Body of pancreas (tissue), 4 donors: ENCODE measurements around the gene RNF112. TPM values are rescaled to one million over a fixed set of nuclear protein-coding genes. Genes with fewer than 3 reads are reported as not detected.

Source experiments
- ATAC-seq: fragments of 150-250 bp; one replicate; pipeline ENCODE4 v1.9.1; 2016
- DNase-seq, 4 donors: peaks; one replicate each; pipeline ENCODE4 v3.0.0-alpha.2; 2019
- H3K27ac ChIP-seq, 4 donors: fragments of 200-600 bp; sonication (generic); 1 replicate in 3 of 4; 2 replicates in 1 of 4; pipeline versions ENCODE4 v1.5.1 to v1.6.1; 2016 to 2019; ENCODE audit warnings: mild to moderate bottlenecking in 1 of 4, mixed read lengths in 1 of 4, moderate library complexity in 1 of 4
- H3K27me3 ChIP-seq, 2 donors: fragments of 200-600 bp; sonication (generic); one replicate each; pipeline ENCODE4 v1.6.0; 2016; ENCODE audit warnings: mild to moderate bottlenecking in 1 of 2
- H3K36me3 ChIP-seq, 2 donors: fragments of 200-600 bp; sonication (generic); replicated peaks in 1 of 2; 2 replicates each; pipeline ENCODE4 v1.5.1; 2016; ENCODE audit warnings: low read depth in 2 of 2; ENCODE audit not compliant: insufficient read depth in 1 of 2
- H3K4me1 ChIP-seq: fragments of 200-600 bp; sonication (generic); one replicate; pipeline ENCODE4 v1.6.0; 2016
- H3K4me3 ChIP-seq, 2 donors: fragments of 200-600 bp; sonication (generic); 1 replicate in 1 of 2; 2 replicates in 1 of 2; pipeline ENCODE4 v1.5.1; 2016 to 2019
- H3K9me3 ChIP-seq, 3 donors: fragments of 200-600 bp; sonication (generic); 1 replicate in 2 of 3; 2 replicates in 1 of 3; pipeline ENCODE4 v1.5.1; 2016
- POLR2A ChIP-seq, 3 donors: fragments of 450-650 bp; IDR thresholded peaks; one replicate each; pipeline ENCODE4 v1.6.1; 2016; ENCODE audit warnings: antibody characterized with exemption in 3 of 3, mild to moderate bottlenecking in 2 of 3
- WGBS, 2 donors: methylation state at CpG; one replicate each; pipeline ENCODE4 v1.1.5; 2017; 5-methylcytosine and 5-hydroxymethylcytosine counted together
- intact Hi-C: fragments of 100-400 bp; cut with DNase I; formaldehyde crosslinking; loops from one replicate; pipeline ENCODE4 v1.15.1; 2023
- total RNA-seq, 2 donors: library from RNA; depleted of rRNA; stranded (reverse); fragments of >200 nt; gene quantifications; one replicate each; pipeline ENCODE4 v1.1.0, GENCODE V29; 2016
- TF ChIP-seq, protein P1 (sequence below), 7 experiments: fragments of 450-650 bp in 4 of 7; fragments of 200-600 bp in 3 of 7; sonication (generic) in 3 of 7; IDR thresholded peaks; one replicate each; pipeline ENCODE4 v1.5.1; 2016 to 2019; ENCODE audit warnings: antibody characterized with exemption in 7 of 7

The RNF112 gene
- total RNA-seq, 2 donors from 2014 or later: 0.52 to 5.9 TPM

DNA sequence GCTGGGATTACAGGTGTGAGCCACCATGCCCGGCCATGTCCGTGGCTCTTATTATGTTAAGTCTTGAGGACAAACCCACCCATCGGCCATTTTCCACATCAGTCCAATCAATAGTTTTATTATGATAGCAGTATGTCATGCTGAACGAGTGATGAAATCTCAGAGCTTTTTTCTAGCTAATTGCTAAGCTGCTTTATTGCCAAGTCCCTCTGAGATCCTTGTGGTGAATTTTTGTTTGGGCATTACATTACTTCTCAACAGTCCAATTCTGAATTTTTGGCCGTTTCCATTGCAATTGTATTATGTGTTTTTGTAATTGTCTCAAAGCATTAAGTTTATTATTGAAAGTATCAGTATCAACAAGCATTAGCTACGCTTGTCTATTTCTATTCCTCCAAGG lies 10.9 kb downstream of the RNF112 start:
- no peak for ATAC-seq
- H3K4me3 ChIP-seq: no peak overlapping the region
- 64 to 69% methylated on average over 6 of the region's 6 CpGs for WGBS, 2 donors
- no peak for DNase-seq
- H3K27ac ChIP-seq: no peak overlapping the region
- H3K27me3 ChIP-seq: no peaks in the 10 kb centered on the region
- no peaks in the 10 kb centered on the region for H3K9me3 ChIP-seq
- intact Hi-C loops: no loop called here
- TF ChIP-seq POLR2A (IDR thresholded peaks at IDR 0.05): no peak
- TF ChIP-seq, protein P1, sequence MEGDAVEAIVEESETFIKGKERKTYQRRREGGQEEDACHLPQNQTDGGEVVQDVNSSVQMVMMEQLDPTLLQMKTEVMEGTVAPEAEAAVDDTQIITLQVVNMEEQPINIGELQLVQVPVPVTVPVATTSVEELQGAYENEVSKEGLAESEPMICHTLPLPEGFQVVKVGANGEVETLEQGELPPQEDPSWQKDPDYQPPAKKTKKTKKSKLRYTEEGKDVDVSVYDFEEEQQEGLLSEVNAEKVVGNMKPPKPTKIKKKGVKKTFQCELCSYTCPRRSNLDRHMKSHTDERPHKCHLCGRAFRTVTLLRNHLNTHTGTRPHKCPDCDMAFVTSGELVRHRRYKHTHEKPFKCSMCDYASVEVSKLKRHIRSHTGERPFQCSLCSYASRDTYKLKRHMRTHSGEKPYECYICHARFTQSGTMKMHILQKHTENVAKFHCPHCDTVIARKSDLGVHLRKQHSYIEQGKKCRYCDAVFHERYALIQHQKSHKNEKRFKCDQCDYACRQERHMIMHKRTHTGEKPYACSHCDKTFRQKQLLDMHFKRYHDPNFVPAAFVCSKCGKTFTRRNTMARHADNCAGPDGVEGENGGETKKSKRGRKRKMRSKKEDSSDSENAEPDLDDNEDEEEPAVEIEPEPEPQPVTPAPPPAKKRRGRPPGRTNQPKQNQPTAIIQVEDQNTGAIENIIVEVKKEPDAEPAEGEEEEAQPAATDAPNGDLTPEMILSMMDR (IDR thresholded peaks at IDR 0.05): no peak
- H3K4me1 ChIP-seq: no peaks in the 10 kb centered on the region
- H3K36me3 ChIP-seq: no peaks in the 10 kb centered on the region

DNA sequence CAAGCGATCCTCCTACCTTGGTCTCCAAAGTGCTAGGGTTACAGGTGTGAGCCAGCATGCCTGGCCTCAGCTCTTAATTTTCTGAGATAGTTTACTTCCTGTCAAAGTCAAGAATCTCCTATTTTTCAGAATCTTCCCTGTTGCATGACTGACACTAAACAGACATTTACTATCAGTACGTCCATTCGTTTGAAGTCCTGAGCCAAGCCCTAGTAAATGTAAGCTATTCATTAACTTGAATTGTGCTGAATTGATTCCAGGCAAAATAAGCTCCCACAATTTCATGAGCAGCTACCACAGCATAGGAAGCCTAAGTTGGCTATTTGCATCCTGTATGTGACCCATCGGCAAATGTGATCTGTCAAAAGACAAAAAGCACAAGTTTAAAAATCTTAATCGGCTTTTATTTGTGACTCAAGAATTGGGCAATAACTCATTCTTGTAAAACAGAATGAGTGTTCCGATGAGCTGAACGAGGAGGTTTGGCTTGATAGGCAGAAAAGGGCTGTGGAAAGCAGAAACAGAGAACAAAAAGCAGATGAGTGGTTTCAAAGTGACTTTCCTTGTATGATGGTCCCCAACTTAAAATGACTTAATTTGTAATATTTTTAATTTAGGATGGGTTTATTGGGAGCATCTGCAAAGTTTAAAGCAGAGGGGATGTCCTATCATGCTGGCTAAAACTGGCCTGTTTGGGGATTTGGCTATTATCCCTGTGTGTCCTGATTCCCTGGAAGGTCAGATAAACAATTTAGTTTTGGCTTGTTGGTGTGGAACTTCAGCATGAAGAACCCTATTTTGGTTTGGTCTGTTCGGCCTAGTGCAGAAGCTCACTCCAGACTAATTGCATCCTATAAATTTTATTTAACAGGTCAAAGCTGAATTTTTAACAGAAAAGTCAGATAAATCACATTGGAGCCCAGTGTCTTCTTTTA lies 14.2 kb downstream of the RNF112 start:
- 50 to 58% methylated on average over 8 of the region's 8 CpGs for WGBS, 2 donors
- H3K4me3 ChIP-seq: no peak overlapping the region
- intact Hi-C loops: no loop called here
- no peaks in the 10 kb centered on the region for H3K27me3 ChIP-seq
- ATAC-seq: no peak
- no peaks in the 10 kb centered on the region for H3K4me1 ChIP-seq
- no peaks in the 10 kb centered on the region for H3K9me3 ChIP-seq
- no peak overlapping the region for H3K27ac ChIP-seq
- H3K36me3 ChIP-seq: no peaks in the 10 kb centered on the region
- TF ChIP-seq POLR2A (IDR thresholded peaks at IDR 0.05): no peak
- TF ChIP-seq, protein P1 (IDR thresholded peaks at IDR 0.05): no peak
- DNase-seq: no peak

DNA sequence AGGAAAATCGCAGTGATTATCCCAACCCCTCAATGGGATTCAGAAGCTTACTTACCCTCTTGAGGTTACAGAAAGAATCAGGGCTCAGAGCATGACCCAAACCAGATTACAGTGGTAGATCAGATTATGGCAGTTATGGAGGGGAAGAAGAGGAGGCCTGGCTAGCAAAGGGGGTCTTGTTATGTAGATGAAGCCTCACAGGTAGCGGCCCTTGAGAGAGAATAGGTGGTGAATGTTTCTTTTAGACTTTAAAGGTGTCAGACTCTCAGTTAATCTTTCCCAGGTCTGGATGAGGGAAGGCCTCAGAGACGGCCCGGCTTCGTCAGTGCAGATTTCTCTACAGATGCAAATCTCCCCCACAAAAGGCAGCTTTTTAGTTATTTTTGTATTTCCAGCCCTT lies 15.6 kb downstream of the RNF112 start:
- no peaks in the 10 kb centered on the region for H3K36me3 ChIP-seq
- H3K4me3 ChIP-seq: no peak overlapping the region
- no peaks in the 10 kb centered on the region for H3K27me3 ChIP-seq
- TF ChIP-seq, protein P1 (IDR thresholded peaks at IDR 0.05): no peak
- TF ChIP-seq POLR2A (IDR thresholded peaks at IDR 0.05): no peak
- ATAC-seq (no peak), DNase-seq (no peak)
- intact Hi-C loops: no loop called here
- no peaks in the 10 kb centered on the region for H3K9me3 ChIP-seq
- no peaks in the 10 kb centered on the region for H3K4me1 ChIP-seq
- 90 to 92% methylated on average over 5 of the region's 5 CpGs for WGBS, 2 donors
- H3K27ac ChIP-seq: no peak overlapping the region

DNA sequence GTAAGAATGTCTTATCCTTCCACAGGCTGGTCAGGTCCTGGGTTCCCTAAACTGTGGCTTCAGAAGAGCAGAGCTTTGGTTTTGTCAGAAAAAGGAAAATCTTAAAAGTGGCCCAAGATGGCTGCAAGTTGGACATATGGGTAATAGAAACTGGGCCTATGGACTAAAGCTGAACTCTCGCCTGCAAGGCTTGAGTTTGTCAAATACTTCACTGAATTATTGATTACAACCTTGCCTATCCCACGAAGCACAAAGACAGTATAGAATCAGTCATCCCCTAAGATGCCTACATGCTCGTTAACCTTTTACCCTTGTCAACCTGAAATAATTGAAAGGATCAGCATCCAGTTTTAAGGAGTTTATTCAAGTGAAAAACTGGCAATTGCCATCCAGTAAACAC lies 20.7 kb downstream of the RNF112 start:
- Histone ChIP-seq H3K4me3 (no peak overlapping the region), H3K27me3 (no peaks in the 10 kb centered on the region), H3K27ac (no peak overlapping the region), H3K36me3 (no peaks in the 10 kb centered on the region), H3K9me3 (no peaks in the 10 kb centered on the region), H3K4me1 (no peaks in the 10 kb centered on the region)
- ATAC-seq (no peak), DNase-seq (no peak)
- WGBS, 2 donors: 63 to 66% methylated on average over 3 of the region's 3 CpGs
- TF ChIP-seq POLR2A (IDR thresholded peaks at IDR 0.05): no peak
- intact Hi-C loops: no loop called here

DNA sequence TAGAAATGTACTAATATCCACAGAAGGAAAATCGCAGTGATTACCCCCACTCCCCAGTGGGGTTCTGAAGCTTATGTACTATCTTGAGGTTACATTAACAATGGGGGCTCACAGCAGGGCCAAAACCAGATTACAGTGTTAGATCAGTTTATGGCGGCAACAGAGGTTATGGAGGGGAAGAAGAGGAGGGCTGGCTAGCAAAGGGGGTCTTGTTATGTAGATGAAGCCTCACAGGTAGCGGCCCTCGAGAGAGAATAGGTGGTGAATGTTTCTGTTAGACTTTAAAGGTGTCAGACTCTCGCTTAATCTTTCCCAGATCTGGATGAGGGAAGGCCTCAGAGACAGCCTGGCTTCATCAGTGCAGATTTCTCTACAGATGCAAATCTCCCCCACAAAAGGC lies 22.2 kb downstream of the RNF112 start:
- intact Hi-C loops: no loop called here
- Histone ChIP-seq H3K4me3 (no peak overlapping the region), H3K9me3 (no peaks in the 10 kb centered on the region), H3K4me1 (no peaks in the 10 kb centered on the region), H3K27ac (no peak overlapping the region), H3K36me3 (no peaks in the 10 kb centered on the region), H3K27me3 (no peaks in the 10 kb centered on the region)
- no peak for DNase-seq
- TF ChIP-seq POLR2A (IDR thresholded peaks at IDR 0.05): no peak
- TF ChIP-seq, protein P1 (IDR thresholded peaks at IDR 0.05): no peak
- no peak for ATAC-seq
- 61 to 74% methylated on average over 5 of the region's 5 CpGs for whole genome bisulfite sequencing, 2 donors
